Adrenal gland (tissue), 5 donors: Measurements from ENCODE around the gene RRAGA.

Source experiments
- POLR2A ChIP-seq, 2 donors: fragments of 450-650 bp; IDR thresholded peaks; one replicate each; pipeline ENCODE4 v1.6.1; 2017; ENCODE audit warnings: antibody characterized with exemption in 2 of 2, mild to moderate bottlenecking in 2 of 2, moderate library complexity in 1 of 2
- TF ChIP-seq, protein P1 (sequence below), 6 experiments: fragments of 450-650 bp in 4 of 6; fragments of 200-600 bp in 2 of 6; sonication (generic) in 1 of 6; IDR thresholded peaks; 1 replicate in 5 of 6; 2 replicates in 1 of 6; pipeline versions ENCODE4 v1.5.1 to v1.8.0; 2016 to 2021; ENCODE audit warnings: antibody characterized with exemption in 6 of 6, mild to moderate bottlenecking in 2 of 6, moderate library complexity in 1 of 6
- donor health status: DM: no; HTN: no; CAD: no.

DNA sequence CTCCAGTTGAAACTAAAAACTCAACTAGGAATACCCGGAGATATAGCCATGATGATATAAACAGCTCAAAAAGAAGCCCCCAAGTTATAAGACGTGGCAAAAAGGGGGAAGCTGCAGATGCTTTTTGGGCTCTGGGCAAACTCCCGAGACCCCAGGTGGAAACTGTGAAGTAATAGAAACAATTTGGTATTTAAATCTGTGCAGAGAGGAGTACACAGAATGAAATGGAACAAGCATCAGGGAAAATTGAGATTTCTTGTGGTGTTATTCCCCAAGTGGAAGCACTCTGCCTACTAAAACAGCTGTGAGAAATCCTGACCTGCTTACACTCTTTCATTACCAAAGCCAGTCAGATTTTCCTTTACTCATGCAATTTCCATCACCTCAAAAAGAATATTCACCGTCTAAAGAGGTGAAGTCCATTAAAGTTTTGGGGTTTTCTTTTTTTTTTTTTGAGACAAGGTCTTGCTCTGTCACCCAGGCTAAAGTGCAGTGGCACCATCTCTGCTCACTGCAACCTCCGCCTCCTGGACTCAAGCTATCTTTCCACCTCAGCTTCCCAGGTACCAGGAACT lies 39.7 kb upstream of the RRAGA start:
- no peak for TF ChIP-seq POLR2A (IDR thresholded peaks at IDR 0.05)
- TF ChIP-seq, protein P1, sequence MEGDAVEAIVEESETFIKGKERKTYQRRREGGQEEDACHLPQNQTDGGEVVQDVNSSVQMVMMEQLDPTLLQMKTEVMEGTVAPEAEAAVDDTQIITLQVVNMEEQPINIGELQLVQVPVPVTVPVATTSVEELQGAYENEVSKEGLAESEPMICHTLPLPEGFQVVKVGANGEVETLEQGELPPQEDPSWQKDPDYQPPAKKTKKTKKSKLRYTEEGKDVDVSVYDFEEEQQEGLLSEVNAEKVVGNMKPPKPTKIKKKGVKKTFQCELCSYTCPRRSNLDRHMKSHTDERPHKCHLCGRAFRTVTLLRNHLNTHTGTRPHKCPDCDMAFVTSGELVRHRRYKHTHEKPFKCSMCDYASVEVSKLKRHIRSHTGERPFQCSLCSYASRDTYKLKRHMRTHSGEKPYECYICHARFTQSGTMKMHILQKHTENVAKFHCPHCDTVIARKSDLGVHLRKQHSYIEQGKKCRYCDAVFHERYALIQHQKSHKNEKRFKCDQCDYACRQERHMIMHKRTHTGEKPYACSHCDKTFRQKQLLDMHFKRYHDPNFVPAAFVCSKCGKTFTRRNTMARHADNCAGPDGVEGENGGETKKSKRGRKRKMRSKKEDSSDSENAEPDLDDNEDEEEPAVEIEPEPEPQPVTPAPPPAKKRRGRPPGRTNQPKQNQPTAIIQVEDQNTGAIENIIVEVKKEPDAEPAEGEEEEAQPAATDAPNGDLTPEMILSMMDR (IDR thresholded peaks at IDR 0.05) = no peak
